HG03108 (cell line): ENCODE results near the gene STXBP2.
A peak's percentile ranks its signal among the peaks of the same experiment; 100 is the strongest.

Experiments
- ATAC-seq: cut with Tn5 transposase; IDR thresholded peaks from one replicate; pipeline ENCODE4 v1.9.1; 2021; ENCODE audit warnings: moderate library complexity; ENCODE audit not compliant: unreplicated experiment

Gene STXBP2

DNA sequence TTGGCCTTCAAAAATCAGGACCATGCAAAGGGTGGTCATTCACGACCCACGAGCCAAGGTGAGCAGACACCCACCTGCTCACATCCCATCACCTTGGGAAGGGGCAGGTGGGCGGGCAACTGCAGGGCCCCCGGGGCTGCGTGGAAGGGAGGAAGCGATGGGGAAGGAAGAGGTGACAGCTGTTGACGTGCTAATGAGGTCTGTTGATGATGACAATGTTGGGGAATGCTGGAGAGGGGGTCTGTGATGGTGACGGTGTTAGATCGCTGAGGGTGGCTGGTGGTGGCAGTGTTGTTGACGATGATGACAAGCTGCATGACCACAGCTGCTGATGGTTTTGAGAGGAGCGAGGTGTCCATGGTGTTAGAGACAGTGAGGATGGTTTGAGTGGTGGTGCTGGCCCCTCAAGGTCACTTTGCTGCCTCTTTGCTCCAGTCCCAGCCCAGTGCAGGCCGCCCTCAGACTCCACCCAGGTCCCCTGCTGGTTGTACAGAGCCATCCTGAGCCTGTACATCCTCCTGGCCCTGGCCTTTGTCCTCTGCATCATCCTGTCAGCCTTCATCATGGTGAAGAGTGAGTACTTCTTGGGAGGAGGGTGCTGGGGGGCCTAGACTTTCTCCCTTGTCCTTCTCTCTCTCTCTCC is 40.9 kb downstream of the STXBP2 start:
- no peak for ATAC-seq

DNA sequence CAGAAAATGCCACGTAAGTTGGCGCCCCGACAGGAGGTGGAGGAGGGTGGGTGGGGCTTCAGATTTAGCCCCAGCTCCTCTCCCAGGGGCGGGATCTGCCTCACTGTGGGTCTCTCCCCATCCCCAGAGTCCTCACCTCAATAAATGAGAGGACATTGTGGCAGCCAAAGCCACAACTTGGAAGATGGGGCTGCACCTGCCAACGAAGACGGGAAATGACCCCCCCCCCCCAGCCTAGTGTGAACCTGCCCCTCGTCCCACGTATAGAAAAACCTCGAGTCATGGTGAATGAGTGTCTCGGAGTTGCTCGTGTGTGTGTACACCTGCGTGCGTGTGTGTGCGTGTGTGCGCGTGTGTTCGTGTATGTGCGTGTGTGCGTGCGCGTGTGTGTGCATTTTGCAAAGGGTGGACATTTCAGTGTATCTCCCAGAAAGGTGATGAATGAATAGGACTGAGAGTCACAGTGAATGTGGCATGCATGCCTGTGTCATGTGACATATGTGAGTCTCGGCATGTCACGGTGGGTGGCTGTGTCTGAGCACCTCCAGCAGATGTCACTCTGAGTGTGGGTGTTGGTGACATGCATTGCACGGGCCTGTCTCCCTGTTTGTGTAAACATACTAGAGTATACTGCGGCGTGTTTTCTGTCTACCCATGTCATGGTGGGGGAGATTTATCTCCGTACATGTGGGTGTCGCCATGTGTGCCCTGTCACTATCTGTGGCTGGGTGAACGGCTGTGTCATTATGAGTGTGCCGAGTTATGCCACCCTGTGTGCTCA is 42.3 kb downstream of the STXBP2 start:
- ATAC-seq: no peak

- no peak for ATAC-seq
Measured at GRCh38 chr19:7679771-7680605, 43.1 kb downstream of the STXBP2 start.

GRCh38 chr19:7680606-7681339 is 43.9 kb downstream of the STXBP2 start, which contains the start of gene TRAPPC5:
Gene TRAPPC5 (plus strand): TSS chr19:7680833. CDS start chr19:7682254, 1,421 bp downstream.
- peak; percentile 50 for ATAC-seq

DNA sequence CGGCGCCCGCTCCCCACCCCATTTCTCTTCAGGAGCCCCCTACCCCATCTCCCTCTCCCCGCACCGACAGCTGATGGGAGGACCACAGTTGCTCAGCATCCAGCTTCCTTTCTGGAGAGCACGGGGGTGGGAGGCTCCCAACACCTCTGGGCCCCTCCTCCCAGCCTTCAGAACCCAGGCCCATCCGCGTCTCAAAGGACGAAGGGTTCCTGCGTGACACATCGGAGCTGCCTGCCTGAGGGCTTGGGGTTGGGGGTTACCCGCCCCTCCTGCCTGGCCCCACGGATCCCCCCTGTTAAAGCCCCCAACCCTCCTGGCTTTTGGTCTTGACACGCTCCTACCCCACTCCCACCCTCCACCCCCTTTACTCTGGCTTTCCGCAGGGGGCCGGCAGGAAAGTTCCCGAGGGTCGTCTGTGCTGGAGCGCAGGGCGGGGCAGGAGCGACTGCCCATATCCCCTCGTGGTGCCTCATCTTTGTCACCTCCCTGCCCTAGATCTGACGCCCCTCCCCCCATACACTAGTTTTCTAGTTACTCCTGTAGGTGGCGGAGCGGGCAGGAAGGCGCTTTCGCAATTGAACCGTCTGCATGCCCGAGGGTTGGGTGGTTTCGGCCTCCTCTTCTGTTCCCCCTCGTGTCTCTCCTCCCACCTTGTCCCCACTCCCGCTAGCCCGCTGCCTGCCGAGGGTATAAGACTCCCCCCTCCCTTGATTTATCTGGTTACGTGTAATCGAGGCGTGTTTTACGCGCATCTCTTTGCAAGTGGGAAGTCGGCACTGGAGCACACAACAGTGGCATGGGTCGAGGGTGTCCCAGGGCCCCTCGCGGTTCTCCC is 44.6 kb downstream of the STXBP2 start:
- no peak for ATAC-seq

GRCh38 chr19:7682175-7682855 is 45.4 kb downstream of the STXBP2 start:
- no peak for ATAC-seq

DNA sequence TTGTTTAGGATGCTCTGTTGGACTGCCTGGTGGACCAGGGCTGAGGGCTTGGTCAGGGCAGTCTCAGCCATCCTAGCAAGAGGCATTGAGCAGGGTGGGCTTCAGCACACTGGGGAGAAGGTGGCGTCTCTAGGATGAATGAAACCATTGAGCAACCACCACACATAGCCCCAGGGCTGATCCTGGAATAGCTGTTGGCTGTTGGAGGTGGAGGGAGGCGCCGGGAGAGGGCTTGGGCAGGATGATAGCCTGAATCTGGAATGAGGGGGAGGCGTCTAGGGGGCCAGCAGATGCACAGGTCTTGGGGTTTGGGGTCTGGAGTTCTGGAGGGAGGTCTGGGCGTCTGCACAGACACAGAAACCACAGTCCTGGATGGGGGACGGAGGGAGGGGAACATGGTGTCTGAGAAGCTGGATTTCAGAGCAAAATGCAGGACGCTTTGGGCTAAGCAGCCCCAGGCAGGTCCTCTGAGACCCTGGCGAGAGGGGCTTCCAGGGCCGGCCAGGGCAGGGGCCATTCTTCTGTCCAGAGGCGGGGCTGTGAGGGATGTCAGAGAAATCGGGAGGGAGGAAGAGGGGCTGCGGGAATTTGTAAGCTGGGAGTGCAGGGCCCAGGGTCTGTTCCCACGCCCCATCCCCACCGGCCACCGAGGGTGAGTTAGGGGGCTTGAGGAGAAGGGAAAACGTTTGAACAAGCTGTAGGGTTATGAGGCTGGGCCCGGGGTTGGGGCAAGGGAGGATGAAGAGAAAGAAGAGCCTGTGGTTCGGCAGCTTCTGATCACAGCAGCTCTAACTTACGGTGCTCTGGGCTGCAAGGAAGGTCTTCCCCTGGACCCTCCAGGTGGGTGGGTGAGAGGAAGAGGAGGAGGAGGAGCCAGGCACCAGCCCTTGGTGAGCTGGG is 48.9 kb downstream of the STXBP2 start:
- no peak for ATAC-seq

DNA sequence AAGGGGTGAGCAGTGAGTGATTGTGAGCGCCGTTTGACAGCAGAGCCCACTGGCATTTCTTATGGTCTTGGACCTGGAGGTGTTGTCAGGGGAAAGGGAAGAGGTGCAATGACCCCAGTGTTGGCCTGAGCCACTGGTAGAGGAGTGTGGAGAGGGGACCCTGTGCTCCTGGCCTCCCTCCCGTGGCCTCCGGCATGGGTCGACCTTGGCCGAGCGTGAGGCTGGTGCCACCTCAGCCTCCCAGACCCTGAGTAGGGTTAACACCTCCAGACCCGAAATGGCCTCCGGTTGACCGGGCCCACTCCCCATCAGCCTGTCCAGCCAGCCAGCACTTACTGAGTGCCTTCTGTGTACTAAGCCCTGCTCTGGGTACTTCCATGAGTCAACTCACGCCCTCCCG is 50.3 kb downstream of the STXBP2 start:
- no peak for ATAC-seq

DNA sequence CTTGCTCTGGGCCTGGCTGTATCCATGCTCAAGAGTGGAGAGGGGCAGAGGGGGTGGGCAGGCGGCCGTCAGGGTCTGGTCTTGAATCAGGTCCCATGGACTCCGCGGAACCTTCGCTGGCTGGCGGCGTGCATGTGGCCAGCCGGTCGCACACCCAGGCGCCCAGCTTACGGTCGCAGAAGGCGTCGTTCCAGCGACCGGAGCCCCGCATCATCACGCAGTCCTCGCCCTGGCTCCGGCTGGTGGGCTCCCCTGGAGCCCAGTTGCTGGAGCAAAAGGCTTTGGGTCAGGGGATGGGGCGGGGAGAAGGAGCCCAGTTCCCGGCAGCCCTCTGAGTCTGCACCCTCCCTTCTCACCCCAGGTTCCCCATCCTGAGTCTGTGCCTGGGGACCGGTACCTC is 52.3 kb downstream of the STXBP2 start:
- no peak for ATAC-seq

GRCh38 chr19:7690779-7691258 is 53.9 kb downstream of the STXBP2 start:
- no peak for ATAC-seq

GRCh38 chr19:7691497-7691896 is 54.6 kb downstream of the STXBP2 start:
- no peak for ATAC-seq

GRCh38 chr19:7692417-7693088 is 55.6 kb downstream of the STXBP2 start:
- no peak for ATAC-seq

- ATAC-seq: no peak
Measured at GRCh38 chr19:7694499-7694898, 57.6 kb downstream of the STXBP2 start.
